HepG2 (cell line): ENCODE results near the gene PUS1. TPM values are rescaled to one million over a fixed set of nuclear protein-coding genes. Genes with fewer than 3 reads are reported as not detected.

Experiments used
- ATAC-seq: fragments of 200-7000 bp; cut with Tn5 transposase; 3 replicates; pipeline ENCODE4 v1.9.1; 2020; ENCODE audit warnings: mild to moderate bottlenecking, moderate library complexity
- BruUV-seq: library from RNA; stranded (reverse); fragments of 400-500 nt; replicated peaks from 2 replicates; lab custom pipeline; 2021; lab: Mats Ljungman, UMichigan
- CTCF ChIA-PET: fragments of 300-600 bp; formaldehyde crosslinking; extraction: SDS; loops from one replicate; lab custom pipeline; 2021; ENCODE audit warnings: low total read pairs, inconsistent platforms, low intra/inter-chr PET ratio; lab: Yijun Ruan, JAX
- POLR2A ChIA-PET: fragments of 350-600 bp; sonication (Branson Sonifier 250); formaldehyde crosslinking; loops from one replicate; lab custom pipeline; 2020; ENCODE audit warnings: antibody characterized with exemption, inconsistent platforms; lab: Yijun Ruan, JAX
- DNase-seq: peaks from one replicate; pipeline ENCODE4 v3.0.0-alpha.2; 2015; ENCODE audit warnings: low spot score
- FAIRE-seq: peaks from 3 replicates; lab custom pipeline; 2011; peaks lifted over from hg19 to GRCh38; lab: Jason Lieb, UNC
- H2AFZ ChIP-seq: one replicate; pipeline ENCODE4 v1.6.1; 2011; ENCODE audit warnings: low read length, inconsistent platforms
- H3K27ac ChIP-seq: fragments of 300-600 bp; 3 replicates; pipeline ENCODE4 v1.8.0; 2011; ENCODE audit warnings: mixed run types, mild to moderate bottlenecking, mixed read lengths, low read length, inconsistent platforms; ENCODE audit not compliant: insufficient read depth; ENCODE audit errors: extremely low read length
- H3K27me3 ChIP-seq, 2 experiments: fragments of 200-600 bp in 1 of 2; 2 replicates in 1 of 2; 3 replicates in 1 of 2; pipeline versions ENCODE4 v1.6.0 to v1.8.0; 2011; ENCODE audit warnings: low read length in 2 of 2, mild to moderate bottlenecking in 2 of 2, moderate library complexity in 2 of 2, inconsistent platforms in 1 of 2; ENCODE audit not compliant: insufficient read depth in 2 of 2, control insufficient read depth in 1 of 2
- H3K36me3 ChIP-seq, 2 experiments: fragments of 200-600 bp in 1 of 2; replicated peaks in 1 of 2; 2 replicates in 1 of 2; 3 replicates in 1 of 2; pipeline versions ENCODE4 v1.5.1 to v1.8.0; 2011; ENCODE audit warnings: low read length in 2 of 2, inconsistent platforms in 1 of 2; ENCODE audit not compliant: insufficient read depth in 2 of 2, control insufficient read depth in 1 of 2
- H3K4me1 ChIP-seq: 2 replicates; pipeline ENCODE4 v1.5.1; 2012; ENCODE audit warnings: low read length, inconsistent platforms; ENCODE audit not compliant: insufficient read depth
- H3K4me2 ChIP-seq: 2 replicates; pipeline ENCODE4 v1.6.0; 2011; ENCODE audit warnings: low read depth, low read length, inconsistent platforms
- H3K4me3 ChIP-seq, 3 experiments: fragments of 200-600 bp in 1 of 3; sonication (generic), shearing (Covaris generic) in 1 of 3; replicated peaks in 1 of 3; 2 replicates each; pipeline ENCODE4 v1.5.1; 2011 to 2016; ENCODE audit warnings: low read length in 3 of 3, inconsistent platforms in 2 of 3, low read depth in 2 of 3, mild to moderate bottlenecking in 2 of 3, control low read depth in 1 of 3, mixed read lengths in 1 of 3; ENCODE audit not compliant: insufficient read depth in 1 of 3
- H3K79me2 ChIP-seq: one replicate; pipeline ENCODE4 v1.6.1; 2011; ENCODE audit warnings: low read length, inconsistent platforms; ENCODE audit not compliant: insufficient read depth
- H3K9ac ChIP-seq: 2 replicates; pipeline ENCODE4 v1.6.0; 2011; ENCODE audit warnings: mild to moderate bottlenecking, low read depth, low read length, inconsistent platforms; ENCODE audit not compliant: insufficient read depth
- H3K9me3 ChIP-seq: 2 replicates; pipeline ENCODE4 v1.5.1; 2012; ENCODE audit warnings: mild to moderate bottlenecking, low read length
- H4K20me1 ChIP-seq: 2 replicates; pipeline ENCODE4 v1.6.0; 2011; ENCODE audit warnings: inconsistent platforms, mild to moderate bottlenecking, low read length, moderate library complexity; ENCODE audit not compliant: insufficient read depth
- CC2D1A ChIP-seq: sonication (generic); formaldehyde crosslinking; IDR thresholded peaks from 2 replicates; pipeline ENCODE4 v1.8.1; 2023; ENCODE audit warnings: mild to moderate bottlenecking, missing genetic modification reagents
- CREB1 ChIP-seq, 2 experiments: fragments of 450-650 bp in 1 of 2; IDR thresholded peaks; 2 replicates each; pipeline ENCODE4 v1.6.1; 2016 to 2017; ENCODE audit warnings: control low read depth in 1 of 2, mild to moderate bottlenecking in 1 of 2, missing compliant biosample characterization in 1 of 2, missing genetic modification characterization in 1 of 2
- ZNF549 ChIP-seq: sonication (generic); formaldehyde crosslinking; IDR thresholded peaks from 2 replicates; pipeline ENCODE4 v1.5.0; 2020; ENCODE audit warnings: missing genetic modification reagents
- WGBS: methylation state at CpG from one replicate; pipeline ENCODE4 v1.1.6; 2017; ENCODE audit warnings: low lambda C conversion rate; 5-methylcytosine and 5-hydroxymethylcytosine counted together
- in situ Hi-C: cut with HindIII; loops from 2 replicates; pipeline ENCODE4 v1.10.0; 2017; ENCODE audit warnings: low pct_unique_long_range_greater_than_20kb; ENCODE audit not compliant: extremely low pct_ligation_motif_present
- intact Hi-C: fragments of 100-400 bp; cut with micrococcal nuclease; formaldehyde crosslinking; loops from one replicate; pipeline ENCODE4 v1.10.0; 2022; ENCODE audit not compliant: unreplicated experiment
- polyA plus RNA-seq, 8 experiments: library from polyadenylated mRNA; depleted of rRNA in 3 of 8; stranded (reverse) in 7 of 8; unstranded in 1 of 8; fragments of >200 nt; fragmentation: Illumina TruSeq in 4 of 8; extraction: Trizol in 4 of 8; gene quantifications; 2 replicates each; pipeline versions ENCODE4 v1.2.1 to v1.2.3, GENCODE V29; 2011 to 2016; ENCODE audit warnings: low read depth in 4 of 8, missing spikeins in 1 of 8, mixed read lengths in 1 of 8; ENCODE audit not compliant: insufficient read depth in 1 of 8
- small RNA-seq, 3 experiments: library from RNA; depleted of rRNA; stranded (forward); fragments of <200 nt; gene quantifications; one replicate each; pipeline ENCODE3, GENCODE V24; 2012; ENCODE audit warnings: low read depth in 2 of 3, low replicate concordance in 1 of 3; ENCODE audit not compliant: insufficient read length in 3 of 3, insufficient read depth in 2 of 3
- total RNA-seq, 5 experiments: library from RNA; depleted of rRNA; stranded (reverse); fragments of >200 nt; fragmentation: Illumina TruSeq; extraction: Trizol; gene quantifications; 2 replicates each; pipeline ENCODE4 v1.2.3, GENCODE V29; 2016; ENCODE audit warnings: low read depth in 1 of 5
- TF ChIP-seq, protein P1 (sequence below): sonication (generic); formaldehyde crosslinking; IDR thresholded peaks from 2 replicates; pipeline ENCODE4 v1.8.1; 2023; ENCODE audit warnings: mild to moderate bottlenecking, missing genetic modification reagents, borderline replicate concordance
- TF ChIP-seq, protein P2 (sequence below): sonication (generic); formaldehyde crosslinking; IDR thresholded peaks from 2 replicates; pipeline ENCODE4 v1.8.1; 2023; ENCODE audit warnings: missing genetic modification reagents, inconsistent platforms, borderline replicate concordance
- TF ChIP-seq, protein P3 (sequence below): sonication (generic); formaldehyde crosslinking; IDR thresholded peaks from 2 replicates; pipeline ENCODE4 v1.9.0; 2021; ENCODE audit warnings: missing genetic modification reagents, borderline replicate concordance
- TF ChIP-seq, protein P4 (sequence below): sonication (generic); formaldehyde crosslinking; IDR thresholded peaks from 2 replicates; pipeline ENCODE4 v1.9.0; 2021; ENCODE audit warnings: missing genetic modification reagents, mild to moderate bottlenecking, borderline replicate concordance

Gene PUS1
- total and polyA plus RNA-seq, 2 of the 13 experiments (the other 11 are each of a cell fraction or from before 2014, with no cell fraction given), result 19.2 to 24.7 TPM

DNA sequence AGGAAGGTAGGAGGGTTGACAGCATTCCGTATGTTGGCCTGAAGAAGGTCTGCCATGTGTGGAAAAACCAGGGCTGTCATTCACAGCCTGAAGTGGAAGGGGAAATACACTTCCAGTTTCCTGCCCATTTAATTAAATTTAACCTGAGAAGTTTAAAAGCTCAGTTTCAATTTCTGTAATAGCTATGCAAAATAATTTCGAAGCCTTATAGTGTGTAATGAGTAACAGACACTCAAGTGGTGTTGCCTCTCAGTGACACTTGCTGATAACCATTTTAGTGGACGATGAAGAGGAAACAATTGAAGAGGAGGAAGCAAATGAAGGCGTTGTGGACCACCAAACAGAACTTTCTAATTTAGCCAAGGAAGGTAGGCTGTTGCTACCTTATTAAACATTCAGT, 65.5 kb downstream of the PUS1 start:
- Histone ChIP-seq H3K79me2 (no peaks in the 10 kb centered on the region), H3K4me3 (no peak overlapping the region), H3K9me3 (no peaks in the 10 kb centered on the region), H3K27ac (no peak overlapping the region), H4K20me1 (no peaks in the 10 kb centered on the region), H3K4me2 (no peak overlapping the region), H3K36me3 (peaks cover 29 to 59% of the 10 kb centered on the region in 2 experiments), H2AFZ (no peak overlapping the region), H3K27me3 (no peaks in the 10 kb centered on the region), H3K9ac (no peak overlapping the region), H3K4me1 (no peaks in the 10 kb centered on the region)
- ChIA-PET CTCF (no interaction called here), POLR2A (no interaction called here)
- BruUV-seq, result no TSS peak
- in situ Hi-C loops, result no loop called here
- 94% methylated on average over 4 of the region's 4 CpGs for WGBS
- ATAC-seq (no peak), DNase-seq (no peak), FAIRE-seq (no peak)
- intact Hi-C loops, result no loop called here
- TF ChIP-seq, protein P1, sequence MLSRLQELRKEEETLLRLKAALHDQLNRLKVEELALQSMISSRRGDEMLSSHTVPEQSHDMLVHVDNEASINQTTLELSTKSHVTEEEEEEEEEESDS (CRISPR knock-in tag), result no peak
- TF ChIP-seq, protein P2, sequence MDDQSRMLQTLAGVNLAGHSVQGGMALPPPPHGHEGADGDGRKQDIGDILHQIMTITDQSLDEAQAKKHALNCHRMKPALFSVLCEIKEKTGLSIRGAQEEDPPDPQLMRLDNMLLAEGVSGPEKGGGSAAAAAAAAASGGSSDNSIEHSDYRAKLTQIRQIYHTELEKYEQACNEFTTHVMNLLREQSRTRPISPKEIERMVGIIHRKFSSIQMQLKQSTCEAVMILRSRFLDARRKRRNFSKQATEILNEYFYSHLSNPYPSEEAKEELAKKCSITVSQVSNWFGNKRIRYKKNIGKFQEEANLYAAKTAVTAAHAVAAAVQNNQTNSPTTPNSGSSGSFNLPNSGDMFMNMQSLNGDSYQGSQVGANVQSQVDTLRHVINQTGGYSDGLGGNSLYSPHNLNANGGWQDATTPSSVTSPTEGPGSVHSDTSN (CRISPR knock-in tag), result no peak
- TF ChIP-seq, protein P3, sequence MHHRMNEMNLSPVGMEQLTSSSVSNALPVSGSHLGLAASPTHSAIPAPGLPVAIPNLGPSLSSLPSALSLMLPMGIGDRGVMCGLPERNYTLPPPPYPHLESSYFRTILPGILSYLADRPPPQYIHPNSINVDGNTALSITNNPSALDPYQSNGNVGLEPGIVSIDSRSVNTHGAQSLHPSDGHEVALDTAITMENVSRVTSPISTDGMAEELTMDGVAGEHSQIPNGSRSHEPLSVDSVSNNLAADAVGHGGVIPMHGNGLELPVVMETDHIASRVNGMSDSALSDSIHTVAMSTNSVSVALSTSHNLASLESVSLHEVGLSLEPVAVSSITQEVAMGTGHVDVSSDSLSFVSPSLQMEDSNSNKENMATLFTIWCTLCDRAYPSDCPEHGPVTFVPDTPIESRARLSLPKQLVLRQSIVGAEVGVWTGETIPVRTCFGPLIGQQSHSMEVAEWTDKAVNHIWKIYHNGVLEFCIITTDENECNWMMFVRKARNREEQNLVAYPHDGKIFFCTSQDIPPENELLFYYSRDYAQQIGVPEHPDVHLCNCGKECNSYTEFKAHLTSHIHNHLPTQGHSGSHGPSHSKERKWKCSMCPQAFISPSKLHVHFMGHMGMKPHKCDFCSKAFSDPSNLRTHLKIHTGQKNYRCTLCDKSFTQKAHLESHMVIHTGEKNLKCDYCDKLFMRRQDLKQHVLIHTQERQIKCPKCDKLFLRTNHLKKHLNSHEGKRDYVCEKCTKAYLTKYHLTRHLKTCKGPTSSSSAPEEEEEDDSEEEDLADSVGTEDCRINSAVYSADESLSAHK (CRISPR knock-in tag), result no peak
- no peak for TF ChIP-seq CC2D1A (CRISPR knock-in tag)
- no peak for TF ChIP-seq CREB1 (IDR thresholded peaks at IDR 0.05)
- no peak for TF ChIP-seq CREB1 (CRISPR knock-in tag; IDR thresholded peaks at IDR 0.05)
- TF ChIP-seq ZNF549 (CRISPR knock-in tag), result no peak
- TF ChIP-seq, protein P4, sequence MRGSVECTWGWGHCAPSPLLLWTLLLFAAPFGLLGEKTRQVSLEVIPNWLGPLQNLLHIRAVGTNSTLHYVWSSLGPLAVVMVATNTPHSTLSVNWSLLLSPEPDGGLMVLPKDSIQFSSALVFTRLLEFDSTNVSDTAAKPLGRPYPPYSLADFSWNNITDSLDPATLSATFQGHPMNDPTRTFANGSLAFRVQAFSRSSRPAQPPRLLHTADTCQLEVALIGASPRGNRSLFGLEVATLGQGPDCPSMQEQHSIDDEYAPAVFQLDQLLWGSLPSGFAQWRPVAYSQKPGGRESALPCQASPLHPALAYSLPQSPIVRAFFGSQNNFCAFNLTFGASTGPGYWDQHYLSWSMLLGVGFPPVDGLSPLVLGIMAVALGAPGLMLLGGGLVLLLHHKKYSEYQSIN, result no peak

Small RNA genes within 50 kb of the gene (small RNA-seq; reads per million reads assigned to genes)
- 0 reads per million in 3 experiments for gene AC131009.3

Other genes with a start within 250 kb of the PUS1 start
- gene SFSWAP, start 218.2 kb upstream of the PUS1 start, total RNA-seq (2016; rRNA removed; fragmentation: Illumina TruSeq; extraction: Trizol), result 17.5 and 27.7 TPM in 2 replicates
- gene SFSWAP, start 218.2 kb upstream of the PUS1 start, polyA plus RNA-seq (2011; rRNA removed), result 17.1 and 20.2 TPM in 2 replicates
- gene MMP17, start 100.9 kb upstream of the PUS1 start, total RNA-seq (2016; rRNA removed; fragmentation: Illumina TruSeq; extraction: Trizol), result 0.38 and 0.80 TPM in 2 replicates
- gene MMP17, start 100.9 kb upstream of the PUS1 start, polyA plus RNA-seq (2011; rRNA removed), result 0.55 and 2.0 TPM in 2 replicates
- gene ULK1, start 34.7 kb upstream of the PUS1 start, total RNA-seq (2016; rRNA removed; fragmentation: Illumina TruSeq; extraction: Trizol), result 1.7 and 2.8 TPM in 2 replicates
- 10.1 and 13.9 TPM in 2 replicates for gene ULK1, start 34.7 kb upstream of the PUS1 start, polyA plus RNA-seq (2011; rRNA removed)
- gene EP400, start 20.7 kb downstream of the PUS1 start, total RNA-seq (2016; rRNA removed; fragmentation: Illumina TruSeq; extraction: Trizol), result 5.0 and 8.4 TPM in 2 replicates
- gene EP400, start 20.7 kb downstream of the PUS1 start, polyA plus RNA-seq (2011; rRNA removed), result 4.2 and 4.9 TPM in 2 replicates
- gene DDX51, start 215.0 kb downstream of the PUS1 start, total RNA-seq (2016; rRNA removed; fragmentation: Illumina TruSeq; extraction: Trizol), result 3.5 and 10.1 TPM in 2 replicates
- gene DDX51, start 215.0 kb downstream of the PUS1 start, polyA plus RNA-seq (2011; rRNA removed), result 10.1 and 11.6 TPM in 2 replicates
- 12.1 and 14.6 TPM in 2 replicates for gene NOC4L, start 215.2 kb downstream of the PUS1 start, total RNA-seq (2016; rRNA removed; fragmentation: Illumina TruSeq; extraction: Trizol)
- gene NOC4L, start 215.2 kb downstream of the PUS1 start, polyA plus RNA-seq (2011; rRNA removed), result 4.3 and 4.6 TPM in 2 replicates